ENCODE measurements around the gene WDR3. TPM values are rescaled to one million over a fixed set of nuclear protein-coding genes. Genes with fewer than 3 reads are reported as not detected.
A peak's percentile ranks its signal among the peaks of the same experiment; 100 is the strongest.

WDR3 gene
- 24.3 and 30.9 TPM in 2 replicates for total RNA-seq
- 18.6 and 20.7 TPM in 2 replicates for polyA plus RNA-seq

DNA sequence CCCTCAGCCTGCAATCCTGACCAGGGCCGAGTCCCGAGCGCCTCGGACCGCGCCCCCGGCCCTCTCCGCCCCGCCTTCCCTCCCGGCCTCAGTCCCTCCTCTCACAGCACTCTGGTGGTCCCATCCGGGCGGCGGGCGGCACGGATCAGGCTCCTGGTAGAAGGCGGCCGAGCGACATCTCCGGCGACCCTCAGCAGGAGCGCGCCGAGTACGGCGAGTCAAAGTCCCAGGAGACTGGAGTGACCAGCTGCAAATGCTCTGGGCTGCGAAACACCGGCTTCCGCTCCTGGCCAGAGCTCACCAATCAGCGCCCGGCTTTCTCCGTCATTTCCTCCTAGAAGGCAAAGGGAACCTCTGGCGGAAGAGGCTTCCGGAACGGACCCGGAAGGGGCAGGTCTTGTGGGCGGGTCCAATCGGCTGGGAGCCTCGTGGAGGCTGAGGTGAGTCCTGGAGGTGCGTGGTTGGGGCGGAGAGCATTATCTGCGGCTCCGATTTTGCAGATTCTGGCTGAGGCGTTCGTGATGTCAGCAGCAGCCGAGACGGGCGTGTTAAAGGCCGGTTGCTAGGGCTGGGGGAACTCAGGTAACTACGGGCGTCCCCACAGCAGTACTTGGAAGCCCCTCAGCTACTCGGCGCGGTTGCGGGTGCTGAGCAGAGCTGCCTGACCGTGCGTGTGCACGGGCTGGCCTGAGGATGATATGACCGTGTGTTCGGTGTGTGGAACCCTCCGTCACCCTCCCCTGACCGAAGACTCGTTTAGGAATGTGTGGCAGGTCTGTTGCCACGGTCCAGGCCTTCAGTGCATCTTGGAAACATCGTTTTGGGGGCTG lies at the start of gene WDR3, which contains the start of gene GDAP2:
WDR3 (plus strand) TSS at position 397 of the 830 bp plus-strand sequence. CDS start 3,581 bp downstream, outside the sequence.
GDAP2 (minus strand) TSS at position 279 of the 830 bp plus-strand sequence. CDS start 9,264 bp downstream, outside the sequence.
- Histone ChIP-seq H2AFZ (peak within 1 kb of the TSS; percentile 92), H3K79me2 (peaks cover 86% of the 10 kb centered on the region), H3K27ac (peak within 1 kb of the TSS; percentile 88), H3K36me3 (replicated peaks; ENCODE audit: insufficient read depth, low read depth) (no peaks in the 10 kb centered on the region), H3K4me1 (ENCODE audit: insufficient read depth) (peaks cover 18% of the 10 kb centered on the region), H3K4me3 (peak within 1 kb of the TSS; percentile 64), H3K27me3 (no peaks in the 10 kb centered on the region), H3K9me2 (replicated peaks; ENCODE audit: insufficient read depth) (no peaks in the 10 kb centered on the region), H3K9me3 (ENCODE audit: low read depth) (no peaks in the 10 kb centered on the region), H4K20me1 (ENCODE audit: insufficient read depth, poor library complexity, severe bottlenecking) (no peaks in the 10 kb centered on the region), H3K4me2 (peak within 1 kb of the TSS; percentile 86)
- TF ChIP-seq EZH2 (IDR thresholded peaks at IDR 0.05; ENCODE audit: borderline replicate concordance) (no peak), EZH2phosphoT487 (IDR thresholded peaks at IDR 0.05; ENCODE audit: low read depth, severe bottlenecking, unreplicated experiment) (no peak)
- TF ChIP-seq, protein P1, sequence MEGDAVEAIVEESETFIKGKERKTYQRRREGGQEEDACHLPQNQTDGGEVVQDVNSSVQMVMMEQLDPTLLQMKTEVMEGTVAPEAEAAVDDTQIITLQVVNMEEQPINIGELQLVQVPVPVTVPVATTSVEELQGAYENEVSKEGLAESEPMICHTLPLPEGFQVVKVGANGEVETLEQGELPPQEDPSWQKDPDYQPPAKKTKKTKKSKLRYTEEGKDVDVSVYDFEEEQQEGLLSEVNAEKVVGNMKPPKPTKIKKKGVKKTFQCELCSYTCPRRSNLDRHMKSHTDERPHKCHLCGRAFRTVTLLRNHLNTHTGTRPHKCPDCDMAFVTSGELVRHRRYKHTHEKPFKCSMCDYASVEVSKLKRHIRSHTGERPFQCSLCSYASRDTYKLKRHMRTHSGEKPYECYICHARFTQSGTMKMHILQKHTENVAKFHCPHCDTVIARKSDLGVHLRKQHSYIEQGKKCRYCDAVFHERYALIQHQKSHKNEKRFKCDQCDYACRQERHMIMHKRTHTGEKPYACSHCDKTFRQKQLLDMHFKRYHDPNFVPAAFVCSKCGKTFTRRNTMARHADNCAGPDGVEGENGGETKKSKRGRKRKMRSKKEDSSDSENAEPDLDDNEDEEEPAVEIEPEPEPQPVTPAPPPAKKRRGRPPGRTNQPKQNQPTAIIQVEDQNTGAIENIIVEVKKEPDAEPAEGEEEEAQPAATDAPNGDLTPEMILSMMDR (IDR thresholded peaks at IDR 0.05; ENCODE audit: poor library complexity): no peak
- under 1% methylated on average over 60 of the region's 64 CpGs for WGBS (ENCODE audit: low lambda C conversion rate, missing lambda C conversion rate)
- DNase-seq (ENCODE audit: low spot score): peak; percentile 98

GRCh38 chr1:117883616-117884015 lies 45.9 kb upstream of the WDR3 start:
- Histone ChIP-seq H4K20me1 (ENCODE audit: insufficient read depth, poor library complexity, severe bottlenecking) (no peaks in the 10 kb centered on the region), H3K4me1 (ENCODE audit: insufficient read depth) (no peaks in the 10 kb centered on the region), H3K9me2 (replicated peaks; ENCODE audit: insufficient read depth) (no peaks in the 10 kb centered on the region), H2AFZ (no peak overlapping the region), H3K79me2 (no peaks in the 10 kb centered on the region), H3K27me3 (no peaks in the 10 kb centered on the region), H3K27ac (no peak overlapping the region), H3K9me3 (ENCODE audit: low read depth) (no peaks in the 10 kb centered on the region), H3K4me3 (no peak overlapping the region), H3K36me3 (replicated peaks; ENCODE audit: insufficient read depth, low read depth) (no peaks in the 10 kb centered on the region), H3K4me2 (no peak overlapping the region)
- 100% methylated on average over 1 of the region's 1 CpG for WGBS (ENCODE audit: low lambda C conversion rate, missing lambda C conversion rate)
- TF ChIP-seq, protein P1 (IDR thresholded peaks at IDR 0.05; ENCODE audit: poor library complexity): no peak
- no peak for TF ChIP-seq EZH2phosphoT487 (IDR thresholded peaks at IDR 0.05; ENCODE audit: low read depth, severe bottlenecking, unreplicated experiment)
- TF ChIP-seq EZH2 (IDR thresholded peaks at IDR 0.05; ENCODE audit: borderline replicate concordance): no peak
- no peak for DNase-seq (ENCODE audit: low spot score)

- DNase-seq (ENCODE audit: low spot score): no peak
- no peaks in the 10 kb centered on the region for H3K9me3 ChIP-seq (ENCODE audit: low read depth)
- no peaks in the 10 kb centered on the region for H4K20me1 ChIP-seq (ENCODE audit: insufficient read depth, poor library complexity, severe bottlenecking)
- H3K27ac ChIP-seq: no peak overlapping the region
- H3K4me3 ChIP-seq: no peak overlapping the region
- no peaks in the 10 kb centered on the region for H3K27me3 ChIP-seq
- no peaks in the 10 kb centered on the region for H3K79me2 ChIP-seq
- no peaks in the 10 kb centered on the region for H3K9me2 ChIP-seq (replicated peaks; ENCODE audit: insufficient read depth)
- no peak for TF ChIP-seq EZH2phosphoT487 (IDR thresholded peaks at IDR 0.05; ENCODE audit: low read depth, severe bottlenecking, unreplicated experiment)
- TF ChIP-seq, protein P1 (IDR thresholded peaks at IDR 0.05; ENCODE audit: poor library complexity): no peak
- TF ChIP-seq EZH2 (IDR thresholded peaks at IDR 0.05; ENCODE audit: borderline replicate concordance): no peak
- H2AFZ ChIP-seq: no peak overlapping the region
- no peak overlapping the region for H3K4me2 ChIP-seq
- H3K4me1 ChIP-seq (ENCODE audit: insufficient read depth): no peaks in the 10 kb centered on the region
- H3K36me3 ChIP-seq (replicated peaks; ENCODE audit: insufficient read depth, low read depth): no peaks in the 10 kb centered on the region
- WGBS (ENCODE audit: low lambda C conversion rate, missing lambda C conversion rate): 75% methylated on average over 2 of the region's 2 CpGs
These were observed 43.3 kb upstream of the WDR3 start for GRCh38 chr1:117886101-117886795.

Measured in hepatocyte (in vitro differentiated cells).